K562 (cell line): ENCODE results near the gene ELMO1.

Experiments
- DNMT1 ChIP-seq: fragments of 450-650 bp; IDR thresholded peaks from 2 replicates; pipeline ENCODE4 v1.6.1; 2016; ENCODE audit warnings: antibody characterized with exemption, mild to moderate bottlenecking
- ELF1 ChIP-seq: fragments of 200-800 bp; sonication (Bioruptor generic); IDR thresholded peaks from 2 replicates; pipeline ENCODE4 v1.6.1; 2016; ENCODE audit warnings: missing genetic modification characterization, missing compliant biosample characterization
- PCBP1 ChIP-seq: fragments of 200-400 bp; formaldehyde crosslinking; IDR thresholded peaks from 2 replicates; pipeline ENCODE4 v1.6.1; 2018; ENCODE audit warnings: mild to moderate bottlenecking, low read depth, low read length; ENCODE audit not compliant: poor library complexity, severe bottlenecking
- POLR2A ChIP-seq: fragments of 450-650 bp; conservative IDR thresholded peaks from 2 replicates; pipeline ENCODE4 v1.6.1; 2016
- SAFB ChIP-seq: fragments of 200-400 bp; formaldehyde crosslinking; IDR thresholded peaks from 2 replicates; pipeline ENCODE4 v1.6.1; 2017; ENCODE audit warnings: low read depth, low read length, borderline replicate concordance
- TEAD2 ChIP-seq: fragments of 450-650 bp; IDR thresholded peaks from 2 replicates; pipeline ENCODE4 v1.6.1; 2016; ENCODE audit warnings: missing genetic modification characterization, control low read depth, missing compliant biosample characterization
- TF ChIP-seq, protein P1 (sequence below), 2 experiments: fragments of 450-650 bp in 1 of 2; sonication (generic) in 1 of 2; formaldehyde crosslinking in 1 of 2; IDR thresholded peaks in 1 of 2; conservative IDR thresholded peaks in 1 of 2; 2 replicates each; pipeline versions ENCODE4 v1.6.1 to v1.8.1; 2016 to 2023; ENCODE audit warnings: mild to moderate bottlenecking in 2 of 2, moderate library complexity in 2 of 2, inconsistent platforms in 1 of 2, missing genetic modification reagents in 1 of 2
- TF ChIP-seq, protein P2 (sequence below): sonication (generic); formaldehyde crosslinking; IDR thresholded peaks from 2 replicates; pipeline ENCODE4 v1.8.0; 2023; ENCODE audit warnings: mild to moderate bottlenecking, missing genetic modification reagents
- TF ChIP-seq, protein P3 (sequence below): fragments of 450-650 bp; conservative IDR thresholded peaks from 2 replicates; pipeline ENCODE4 v1.6.1; 2016; ENCODE audit warnings: missing genetic modification characterization, low read depth, mild to moderate bottlenecking, missing compliant biosample characterization, moderate library complexity
- TF ChIP-seq, protein P4 (sequence below), 3 experiments: IDR thresholded peaks in 2 of 3; conservative IDR thresholded peaks in 1 of 3; 2 replicates each; pipeline ENCODE4 v1.5.1; 2011 to 2012; ENCODE audit warnings: low read length in 3 of 3, mild to moderate bottlenecking in 3 of 3, control low read depth in 2 of 3, improper control_type of control experiment in 1 of 3, inconsistent platforms in 1 of 3, low read depth in 1 of 3, mixed read lengths in 1 of 3, moderate library complexity in 1 of 3; ENCODE audit not compliant: insufficient read depth in 2 of 3
- TF ChIP-seq, protein P5 (sequence below): sonication (generic); formaldehyde crosslinking; IDR thresholded peaks from 2 replicates; pipeline ENCODE4 v1.5.0; 2020; ENCODE audit warnings: missing genetic modification reagents

DNA sequence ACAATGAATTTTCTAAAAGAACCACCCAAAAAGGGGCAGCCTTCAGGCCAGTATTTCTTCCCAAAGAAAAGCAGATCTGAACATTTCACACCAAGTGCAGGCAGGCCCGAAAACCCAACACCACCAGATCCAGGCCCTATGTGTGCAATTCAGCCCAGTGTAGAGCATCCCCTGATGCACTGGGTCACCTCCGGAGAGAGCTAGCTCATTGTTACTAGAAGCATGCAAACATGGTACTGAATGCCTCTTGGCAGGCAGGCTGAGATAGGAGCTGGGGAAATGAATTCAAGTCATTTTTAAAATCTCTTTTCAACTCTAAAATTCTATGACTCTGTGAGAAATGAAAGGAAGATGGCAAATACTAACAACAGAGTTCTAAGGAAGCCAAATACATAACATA, 174.8 kb downstream of the ELMO1 start:
- TF ChIP-seq, protein P1, sequence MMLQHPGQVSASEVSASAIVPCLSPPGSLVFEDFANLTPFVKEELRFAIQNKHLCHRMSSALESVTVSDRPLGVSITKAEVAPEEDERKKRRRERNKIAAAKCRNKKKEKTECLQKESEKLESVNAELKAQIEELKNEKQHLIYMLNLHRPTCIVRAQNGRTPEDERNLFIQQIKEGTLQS (IDR thresholded peaks at IDR 0.05), result no peak
- TF ChIP-seq, protein P1 (CRISPR knock-in tag; conservative IDR thresholded peaks at IDR 0.05), result no peak
- no peak for TF ChIP-seq TEAD2
- no peak for TF ChIP-seq DNMT1
- TF ChIP-seq, protein P2, sequence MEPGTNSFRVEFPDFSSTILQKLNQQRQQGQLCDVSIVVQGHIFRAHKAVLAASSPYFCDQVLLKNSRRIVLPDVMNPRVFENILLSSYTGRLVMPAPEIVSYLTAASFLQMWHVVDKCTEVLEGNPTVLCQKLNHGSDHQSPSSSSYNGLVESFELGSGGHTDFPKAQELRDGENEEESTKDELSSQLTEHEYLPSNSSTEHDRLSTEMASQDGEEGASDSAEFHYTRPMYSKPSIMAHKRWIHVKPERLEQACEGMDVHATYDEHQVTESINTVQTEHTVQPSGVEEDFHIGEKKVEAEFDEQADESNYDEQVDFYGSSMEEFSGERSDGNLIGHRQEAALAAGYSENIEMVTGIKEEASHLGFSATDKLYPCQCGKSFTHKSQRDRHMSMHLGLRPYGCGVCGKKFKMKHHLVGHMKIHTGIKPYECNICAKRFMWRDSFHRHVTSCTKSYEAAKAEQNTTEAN (CRISPR knock-in tag), result no peak
- TF ChIP-seq, protein P3, sequence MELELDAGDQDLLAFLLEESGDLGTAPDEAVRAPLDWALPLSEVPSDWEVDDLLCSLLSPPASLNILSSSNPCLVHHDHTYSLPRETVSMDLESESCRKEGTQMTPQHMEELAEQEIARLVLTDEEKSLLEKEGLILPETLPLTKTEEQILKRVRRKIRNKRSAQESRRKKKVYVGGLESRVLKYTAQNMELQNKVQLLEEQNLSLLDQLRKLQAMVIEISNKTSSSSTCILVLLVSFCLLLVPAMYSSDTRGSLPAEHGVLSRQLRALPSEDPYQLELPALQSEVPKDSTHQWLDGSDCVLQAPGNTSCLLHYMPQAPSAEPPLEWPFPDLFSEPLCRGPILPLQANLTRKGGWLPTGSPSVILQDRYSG (tag), result no peak
- no peak for TF ChIP-seq POLR2A
- TF ChIP-seq, protein P4, sequence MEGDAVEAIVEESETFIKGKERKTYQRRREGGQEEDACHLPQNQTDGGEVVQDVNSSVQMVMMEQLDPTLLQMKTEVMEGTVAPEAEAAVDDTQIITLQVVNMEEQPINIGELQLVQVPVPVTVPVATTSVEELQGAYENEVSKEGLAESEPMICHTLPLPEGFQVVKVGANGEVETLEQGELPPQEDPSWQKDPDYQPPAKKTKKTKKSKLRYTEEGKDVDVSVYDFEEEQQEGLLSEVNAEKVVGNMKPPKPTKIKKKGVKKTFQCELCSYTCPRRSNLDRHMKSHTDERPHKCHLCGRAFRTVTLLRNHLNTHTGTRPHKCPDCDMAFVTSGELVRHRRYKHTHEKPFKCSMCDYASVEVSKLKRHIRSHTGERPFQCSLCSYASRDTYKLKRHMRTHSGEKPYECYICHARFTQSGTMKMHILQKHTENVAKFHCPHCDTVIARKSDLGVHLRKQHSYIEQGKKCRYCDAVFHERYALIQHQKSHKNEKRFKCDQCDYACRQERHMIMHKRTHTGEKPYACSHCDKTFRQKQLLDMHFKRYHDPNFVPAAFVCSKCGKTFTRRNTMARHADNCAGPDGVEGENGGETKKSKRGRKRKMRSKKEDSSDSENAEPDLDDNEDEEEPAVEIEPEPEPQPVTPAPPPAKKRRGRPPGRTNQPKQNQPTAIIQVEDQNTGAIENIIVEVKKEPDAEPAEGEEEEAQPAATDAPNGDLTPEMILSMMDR (IDR thresholded peaks at IDR 0.05 in 2 of 3, conservative IDR thresholded peaks at IDR 0.05 in 1 of 3; ENCODE audit: insufficient read depth in 2 of 3, low read depth in 1 of 3, low read length in 3 of 3), result no peak
- no peak for TF ChIP-seq ELF1 (tag)
- TF ChIP-seq, protein P5, sequence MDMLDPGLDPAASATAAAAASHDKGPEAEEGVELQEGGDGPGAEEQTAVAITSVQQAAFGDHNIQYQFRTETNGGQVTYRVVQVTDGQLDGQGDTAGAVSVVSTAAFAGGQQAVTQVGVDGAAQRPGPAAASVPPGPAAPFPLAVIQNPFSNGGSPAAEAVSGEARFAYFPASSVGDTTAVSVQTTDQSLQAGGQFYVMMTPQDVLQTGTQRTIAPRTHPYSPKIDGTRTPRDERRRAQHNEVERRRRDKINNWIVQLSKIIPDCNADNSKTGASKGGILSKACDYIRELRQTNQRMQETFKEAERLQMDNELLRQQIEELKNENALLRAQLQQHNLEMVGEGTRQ (CRISPR knock-in tag), result no peak
- no peak for TF ChIP-seq SAFB
- no peak for TF ChIP-seq PCBP1
